ENCODE measurements around the gene RAB11FIP2.

RAB11FIP2 gene

DNA sequence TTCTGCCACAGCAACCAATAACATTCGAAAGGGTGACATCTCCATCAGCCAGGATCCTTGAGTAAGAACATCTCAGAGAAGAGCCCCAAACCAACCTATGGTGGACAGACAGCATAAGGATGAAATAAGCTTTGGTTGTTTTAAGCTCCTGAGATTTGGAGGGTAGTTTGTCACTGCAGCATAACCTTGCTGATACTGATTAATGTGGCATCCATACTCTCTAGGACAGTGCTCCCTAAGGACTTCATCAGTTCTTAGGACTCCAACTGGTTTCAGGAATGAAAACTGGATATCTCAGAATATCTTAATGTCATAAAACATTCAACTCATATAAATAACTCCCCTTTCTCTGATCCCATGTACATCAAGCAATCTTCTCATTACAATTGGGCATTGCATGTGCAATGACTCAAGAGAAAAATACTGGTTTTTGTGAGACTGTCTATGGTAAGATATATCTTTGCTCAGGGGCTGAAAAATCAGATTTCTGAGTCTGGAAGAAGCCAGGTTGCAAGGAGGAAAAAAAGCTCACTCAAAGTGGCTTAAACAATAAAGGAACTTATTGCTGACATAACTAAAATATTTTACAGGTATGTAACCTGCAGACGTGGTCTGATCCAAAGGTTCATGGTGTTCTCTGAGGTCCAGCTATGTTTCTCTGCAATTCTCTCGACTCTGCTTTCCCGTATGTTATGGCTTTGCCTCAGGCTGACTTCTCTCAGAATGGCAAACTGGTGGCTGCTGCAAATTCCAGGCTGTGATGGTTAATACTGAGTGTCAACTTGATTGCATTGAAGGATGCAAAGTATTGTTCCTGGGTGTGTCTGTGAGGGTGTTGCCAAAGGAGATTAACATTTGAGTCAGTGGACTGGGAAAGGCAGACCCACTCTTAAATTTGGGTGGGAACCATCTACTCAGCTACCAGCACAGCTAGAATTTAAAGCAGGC lies 65.7 kb downstream of the RAB11FIP2 start:
- FAIRE-seq = no peak

DNA sequence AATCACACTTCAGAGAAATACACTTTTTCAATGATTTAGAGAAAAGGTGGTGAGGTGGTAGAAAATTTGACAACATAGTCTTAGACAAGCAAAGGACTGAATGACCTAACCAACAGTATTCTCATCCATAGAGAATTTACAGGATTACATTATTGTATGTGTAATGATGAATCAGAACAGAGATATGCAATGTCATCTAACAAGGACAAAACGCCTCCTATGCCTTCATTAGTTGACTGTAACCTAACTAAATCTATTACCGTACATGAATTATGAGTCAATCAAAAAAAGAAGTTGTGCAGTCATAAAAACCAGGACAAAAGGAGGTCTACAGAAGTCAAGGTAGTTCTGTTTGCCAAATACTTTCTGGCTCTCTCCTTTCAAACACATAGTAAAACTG lies 66.5 kb downstream of the RAB11FIP2 start:
- no peak for FAIRE-seq

DNA sequence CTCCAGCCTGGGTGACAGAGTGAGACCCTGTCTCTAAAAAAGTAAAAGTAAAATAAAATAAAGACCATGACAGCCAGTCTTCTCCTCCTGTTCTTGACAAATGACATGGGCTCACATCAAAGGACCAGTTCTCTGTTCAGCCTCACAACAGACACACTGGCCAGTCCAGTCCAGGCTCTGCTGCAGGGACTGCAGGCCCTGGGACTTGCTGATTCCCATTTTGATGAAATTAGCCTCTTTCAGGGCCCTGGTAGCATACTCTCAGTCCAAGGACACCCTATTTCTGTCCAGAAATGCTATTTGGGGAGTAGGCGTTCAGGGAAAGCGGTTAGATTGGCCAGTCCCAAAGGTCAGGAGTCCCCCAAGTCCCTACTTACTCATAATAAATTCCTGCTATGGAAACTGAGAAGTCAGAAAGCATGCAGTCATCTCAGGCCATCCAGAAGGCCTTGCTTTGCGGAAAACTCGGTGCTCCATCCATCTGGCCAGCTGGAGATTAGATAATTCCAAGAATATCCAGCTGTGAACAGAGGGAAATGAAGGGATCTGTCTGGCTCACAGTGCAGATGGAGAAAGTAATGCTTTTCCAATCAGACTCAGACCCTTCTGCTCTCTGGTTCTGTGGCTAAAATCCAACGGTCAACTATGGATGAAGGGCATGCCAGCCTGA lies 74.4 kb downstream of the RAB11FIP2 start:
- no peak for FAIRE-seq

DNA sequence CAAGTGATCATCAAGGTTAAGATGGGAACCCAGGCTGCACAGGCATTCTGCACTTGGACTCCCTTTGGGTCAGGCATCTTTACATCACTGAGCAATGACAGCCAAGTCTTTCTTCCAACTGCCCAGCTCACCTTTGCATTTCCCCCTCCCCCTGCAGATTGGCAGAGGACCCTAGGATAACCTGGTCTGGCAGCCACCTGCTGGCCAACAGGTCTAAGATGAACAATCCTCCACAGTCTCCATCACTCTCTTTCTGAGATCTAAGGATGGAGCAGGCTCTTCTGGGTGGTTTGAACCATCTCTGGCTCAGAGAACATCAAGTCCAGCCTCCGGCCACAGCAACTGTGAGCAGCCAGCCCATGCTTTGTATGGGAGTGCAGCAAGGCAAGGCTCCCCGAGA lies 75.8 kb downstream of the RAB11FIP2 start:
- FAIRE-seq = no peak

DNA sequence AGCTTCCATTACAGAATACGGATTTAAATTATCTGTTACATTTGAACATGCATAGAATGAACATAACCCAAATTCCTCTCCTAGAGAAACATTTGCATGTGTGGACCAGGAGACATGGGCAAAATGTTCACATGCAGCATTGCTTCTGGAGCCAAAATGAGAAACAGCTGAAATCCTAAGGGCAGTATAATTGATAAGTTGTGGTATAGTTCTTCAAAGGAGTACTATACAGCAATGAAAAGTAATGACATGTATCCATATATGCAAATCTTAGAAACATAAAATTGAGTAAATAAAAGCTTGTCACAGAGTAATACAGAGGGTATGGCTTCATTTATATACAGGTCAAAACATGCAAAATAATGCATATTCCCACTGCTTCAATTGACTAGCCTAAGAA lies 77.1 kb downstream of the RAB11FIP2 start:
- FAIRE-seq = no peak

DNA sequence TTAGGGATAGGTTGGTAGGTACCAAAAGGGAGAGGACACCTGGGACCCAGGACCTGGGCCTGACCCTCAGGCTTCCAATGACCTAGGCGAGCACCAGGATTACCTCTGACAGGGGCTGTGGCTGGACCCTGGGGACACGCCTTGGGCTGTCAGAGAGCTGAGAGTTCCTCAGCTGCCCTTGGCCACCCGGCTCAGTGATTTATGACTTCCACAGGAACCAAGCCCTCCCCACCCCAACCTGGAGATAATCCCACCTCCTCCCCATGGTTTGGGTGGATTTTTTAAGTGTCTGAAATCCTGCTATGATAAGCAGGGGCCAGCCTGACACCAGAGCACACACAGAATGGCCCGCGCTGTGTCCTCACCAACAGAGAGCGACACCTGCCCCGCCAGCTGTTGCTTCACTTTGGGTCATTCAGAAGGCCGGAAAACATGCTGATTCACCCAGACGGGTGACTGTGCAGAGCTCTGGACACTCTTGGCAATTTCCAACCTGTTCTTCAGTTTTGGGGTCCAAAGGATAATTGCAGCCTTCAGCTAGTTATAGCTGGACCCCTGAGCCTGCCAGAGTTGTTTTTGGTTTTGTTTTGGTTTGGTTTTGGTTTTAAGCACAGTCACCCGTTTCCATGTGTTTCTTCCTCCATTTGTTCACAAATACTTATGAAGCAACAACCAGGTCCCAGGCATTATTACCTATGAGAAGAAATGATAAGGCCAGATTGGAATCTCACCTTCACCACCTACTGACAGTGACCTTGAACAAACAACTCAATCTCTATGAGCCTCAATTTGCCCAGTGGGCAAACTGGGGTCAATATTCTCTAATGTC lies 78.2 kb downstream of the RAB11FIP2 start:
- FAIRE-seq = no peak

DNA sequence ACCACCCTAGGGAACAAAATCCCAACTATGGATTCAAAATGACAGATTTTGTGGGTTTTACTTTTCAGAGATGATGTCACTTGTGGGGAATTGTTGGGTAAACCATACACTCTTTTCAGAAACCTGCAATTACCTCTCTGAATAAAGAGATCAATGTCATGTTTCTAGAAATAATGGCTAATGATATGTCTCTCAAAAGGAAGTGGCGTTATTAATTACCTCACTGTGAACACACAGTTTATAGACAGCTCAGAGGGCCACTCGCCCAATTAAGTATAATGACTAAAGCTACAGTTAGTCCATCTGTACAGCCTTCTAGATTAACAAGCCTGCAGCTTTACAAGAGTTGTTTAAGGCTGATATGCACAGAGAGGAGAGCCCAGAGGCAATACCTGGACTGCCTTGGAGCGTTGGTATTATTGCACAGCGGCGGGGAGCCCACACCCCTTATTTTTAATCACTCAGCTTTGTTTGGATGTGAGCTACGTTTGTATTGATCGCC lies 79.5 kb downstream of the RAB11FIP2 start:
- no peak for FAIRE-seq

DNA sequence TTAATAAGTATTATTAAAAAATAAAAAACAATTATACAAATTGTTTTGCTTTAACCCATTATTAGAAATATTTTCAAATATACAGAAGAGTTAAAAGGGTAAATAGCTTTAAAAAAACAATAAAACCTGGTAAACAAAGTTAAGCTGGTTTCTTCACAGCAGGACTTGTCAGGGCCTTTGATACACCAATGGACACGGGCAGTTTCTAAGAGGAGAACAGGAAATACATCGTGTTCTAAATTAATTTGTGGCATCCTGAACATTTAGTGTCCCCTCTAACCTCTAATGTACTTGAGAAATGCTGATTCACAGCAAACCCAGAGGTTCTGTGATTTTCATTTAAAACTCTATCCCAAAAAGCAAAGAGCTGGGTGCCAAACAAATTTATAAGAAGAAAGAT lies 80.8 kb downstream of the RAB11FIP2 start:
- no peak for FAIRE-seq

DNA sequence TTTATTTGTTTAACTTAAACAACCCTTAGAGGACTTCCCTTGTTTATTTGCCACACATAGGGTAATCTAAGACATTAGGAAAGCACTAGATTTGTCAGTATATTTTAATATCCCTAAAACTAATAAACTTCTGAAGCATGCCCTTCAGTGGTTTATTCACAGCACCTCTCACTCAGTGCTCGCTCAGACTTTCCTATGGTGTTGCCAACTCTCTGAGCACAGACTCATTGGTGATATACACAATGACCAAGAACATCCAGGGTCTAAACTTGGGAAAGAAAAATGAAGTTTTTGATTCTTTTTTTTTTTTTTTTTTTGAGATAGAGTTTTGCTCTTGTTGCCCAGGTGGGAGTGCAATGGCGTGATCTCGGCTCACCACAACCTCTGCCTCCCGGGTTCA lies 82.2 kb downstream of the RAB11FIP2 start:
- no peak for FAIRE-seq

DNA sequence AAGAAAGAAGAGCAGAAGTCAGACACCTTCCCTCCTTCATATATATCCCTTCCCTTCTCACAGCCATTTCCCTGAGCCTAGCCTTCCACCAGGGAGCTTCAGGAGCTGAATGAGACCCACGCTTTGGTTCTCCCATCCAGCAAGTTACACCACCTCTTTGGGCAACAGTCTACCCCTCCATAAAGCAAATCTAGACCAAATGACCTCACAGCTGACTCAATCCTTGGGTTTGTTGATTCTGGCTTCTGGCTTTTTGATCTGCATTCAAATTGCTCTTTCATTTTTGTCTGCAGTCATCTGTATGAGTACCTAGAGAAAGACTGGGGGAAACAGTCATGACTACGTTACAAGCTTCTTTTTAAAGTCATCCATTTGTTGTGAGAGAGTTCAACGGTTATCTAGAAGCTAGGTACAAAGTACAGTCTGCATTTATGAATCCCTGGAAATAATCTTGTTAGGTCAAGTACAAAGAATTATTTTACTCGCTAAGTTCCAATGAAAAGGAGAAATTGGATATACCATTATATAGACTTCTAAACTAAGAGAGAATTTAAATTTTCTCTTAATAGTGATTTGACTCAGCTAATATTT lies 86.3 kb downstream of the RAB11FIP2 start:
- no peak for FAIRE-seq

DNA sequence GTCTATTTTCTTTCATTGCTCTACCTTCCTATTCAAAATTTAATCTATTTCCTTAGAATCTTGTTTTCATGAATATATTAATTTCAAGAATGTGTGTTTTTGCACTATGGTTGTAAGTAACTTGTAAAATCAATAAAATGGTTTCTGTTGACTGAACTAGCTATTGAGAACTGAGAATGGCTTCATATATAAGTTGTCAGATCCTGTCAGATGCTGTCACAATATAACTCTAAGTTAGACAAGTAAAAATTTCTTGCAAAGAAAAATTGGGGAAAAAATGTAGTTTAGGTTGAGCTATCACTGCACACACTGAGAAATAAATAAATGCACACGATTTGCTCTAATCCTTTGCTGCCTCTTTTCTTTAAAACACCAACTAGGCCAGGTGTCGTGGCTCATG lies 89.8 kb downstream of the RAB11FIP2 start:
- FAIRE-seq = no peak

DNA sequence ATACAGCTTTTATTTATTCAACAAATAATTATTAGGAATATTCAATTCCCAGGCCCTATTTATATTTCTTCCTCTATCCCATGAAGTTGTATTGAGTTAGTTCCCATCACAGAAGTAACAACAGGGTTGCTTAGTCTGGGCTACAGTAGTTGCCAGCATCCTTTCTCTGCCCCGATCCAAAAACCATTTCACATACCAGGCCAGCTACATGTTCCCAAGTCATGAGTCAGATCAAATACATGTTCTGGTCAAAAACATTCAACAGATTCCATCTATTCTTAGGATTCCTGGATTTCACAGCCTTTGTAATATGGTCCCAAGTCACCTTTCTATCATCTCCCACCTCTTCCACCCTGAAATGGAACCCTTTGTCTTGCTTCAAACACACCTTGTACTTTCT lies 91.6 kb downstream of the RAB11FIP2 start:
- FAIRE-seq = no peak
